CD14-positive monocyte (primary cell): ENCODE results near the gene ST6GALNAC2. TPM values are rescaled to one million over a fixed set of nuclear protein-coding genes. Genes with fewer than 3 reads are reported as not detected.

Experiments
- DNase-seq, 3 donors: peaks; one replicate each; pipeline ENCODE4 v3.0.0-alpha.2; 2011 to 2022
- H2AFZ ChIP-seq: 2 replicates; pipeline ENCODE4 v1.6.0; 2012; ENCODE audit warnings: mild to moderate bottlenecking, low read depth, low read length, inconsistent platforms; ENCODE audit not compliant: insufficient read depth, poor library complexity, severe bottlenecking
- H3K27ac ChIP-seq, 2 donors: 1 replicate in 1 of 2; 2 replicates in 1 of 2; pipeline ENCODE4 v1.5.1; 2012 to 2013; ENCODE audit warnings: low read length in 2 of 2, control low read depth in 1 of 2, inconsistent platforms in 1 of 2, low read depth in 1 of 2, mild to moderate bottlenecking in 1 of 2
- H3K27me3 ChIP-seq, 2 donors: one replicate each; pipeline versions ENCODE4 v1.6.0 to v1.6.1; 2011 to 2013; ENCODE audit warnings: low read length in 2 of 2; ENCODE audit not compliant: control insufficient read depth in 2 of 2, insufficient read depth in 2 of 2
- H3K36me3 ChIP-seq, 2 donors: replicated peaks in 1 of 2; 1 replicate in 1 of 2; 2 replicates in 1 of 2; pipeline versions ENCODE4 v1.5.1 to v1.6.1; 2012 to 2013; ENCODE audit warnings: low read length in 2 of 2, control low read depth in 1 of 2, inconsistent platforms in 1 of 2, mild to moderate bottlenecking in 1 of 2; ENCODE audit not compliant: insufficient read depth in 2 of 2, control insufficient read depth in 1 of 2
- H3K4me1 ChIP-seq, 2 donors: 1 replicate in 1 of 2; 2 replicates in 1 of 2; pipeline versions ENCODE4 v1.5.1 to v1.6.1; 2012 to 2013; ENCODE audit warnings: low read length in 2 of 2, control low read depth in 1 of 2, inconsistent platforms in 1 of 2, mild to moderate bottlenecking in 1 of 2, moderate library complexity in 1 of 2; ENCODE audit not compliant: insufficient read depth in 2 of 2, control insufficient read depth in 1 of 2
- H3K4me2 ChIP-seq: replicated peaks from 2 replicates; pipeline ENCODE3; 2012; ENCODE audit warnings: low read length, moderate library complexity, mild to moderate bottlenecking; ENCODE audit not compliant: poor library complexity, severe bottlenecking; ENCODE audit errors: extremely low read depth
- H3K4me3 ChIP-seq, 3 experiments: fragments of 200-600 bp in 1 of 3; sonication (generic) in 1 of 3; replicated peaks in 1 of 3; 1 replicate in 2 of 3; 2 replicates in 1 of 3; pipeline ENCODE4 v1.5.1; 2011 to 2013; ENCODE audit warnings: low read length in 3 of 3, mild to moderate bottlenecking in 3 of 3, control low read depth in 2 of 3, low read depth in 2 of 3, inconsistent platforms in 1 of 3, moderate library complexity in 1 of 3
- H3K79me2 ChIP-seq: 2 replicates; pipeline ENCODE4 v1.6.0; 2012; ENCODE audit warnings: mild to moderate bottlenecking, control low read depth, inconsistent platforms, low read length, moderate library complexity; ENCODE audit not compliant: insufficient read depth
- H3K9ac ChIP-seq: 2 replicates; pipeline ENCODE4 v1.6.0; 2017; ENCODE audit warnings: low read length, mild to moderate bottlenecking; ENCODE audit not compliant: insufficient read depth, poor library complexity, severe bottlenecking
- H3K9me3 ChIP-seq, 2 donors: replicated peaks in 1 of 2; 1 replicate in 1 of 2; 2 replicates in 1 of 2; pipeline versions ENCODE4 v1.5.1 to v1.6.1; 2012 to 2013; ENCODE audit warnings: low read length in 2 of 2, control low read depth in 1 of 2; ENCODE audit not compliant: control insufficient read depth in 1 of 2, insufficient read depth in 1 of 2
- H4K20me1 ChIP-seq: 2 replicates; pipeline ENCODE4 v1.6.0; 2012; ENCODE audit warnings: mild to moderate bottlenecking, low read length, control low read depth, moderate library complexity; ENCODE audit not compliant: insufficient read depth
- H3K27ac Mint-ChIP-seq, 7 donors: one replicate each; pipeline ENCODE4 v1.8.0; 2020; ENCODE audit warnings: mild to moderate bottlenecking in 7 of 7, mixed read lengths in 7 of 7, moderate library complexity in 6 of 7, inconsistent platforms in 2 of 7
- H3K27me3 Mint-ChIP-seq, 3 donors: one replicate each; pipeline ENCODE4 v1.8.0; 2021 to 2022; ENCODE audit warnings: low read depth in 3 of 3, mild to moderate bottlenecking in 3 of 3, mixed read lengths in 3 of 3, moderate library complexity in 3 of 3, inconsistent platforms in 1 of 3
- H3K36me3 Mint-ChIP-seq, 2 donors: one replicate each; pipeline ENCODE4 v1.8.0; 2020; ENCODE audit warnings: mixed read lengths in 2 of 2, inconsistent platforms in 1 of 2, mild to moderate bottlenecking in 1 of 2
- H3K4me1 Mint-ChIP-seq: one replicate; pipeline ENCODE4 v1.8.0; 2020; ENCODE audit warnings: mild to moderate bottlenecking, mixed read lengths
- H3K4me3 Mint-ChIP-seq, 2 donors: one replicate each; pipeline ENCODE4 v1.8.0; 2020; ENCODE audit warnings: mild to moderate bottlenecking in 2 of 2, mixed read lengths in 2 of 2, moderate library complexity in 1 of 2
- H3K9me3 Mint-ChIP-seq, 7 donors: one replicate each; pipeline ENCODE4 v1.8.0; 2020 to 2022; ENCODE audit warnings: mixed read lengths in 7 of 7, mild to moderate bottlenecking in 6 of 7, moderate library complexity in 6 of 7, inconsistent platforms in 2 of 7
- CTCF ChIP-seq: fragments of 200-600 bp; IDR thresholded peaks from one replicate; pipeline ENCODE4 v1.8.0; 2022; ENCODE audit warnings: antibody characterized with exemption, mild to moderate bottlenecking
- WGBS: methylation state at CpG from one replicate; pipeline ENCODE4 v1.1.5; 2013; ENCODE audit warnings: missing lambda C conversion rate; ENCODE audit not compliant: insufficient coverage; 5-methylcytosine and 5-hydroxymethylcytosine counted together
- intact Hi-C, 2 donors: fragments of 100-400 bp; cut with micrococcal nuclease; formaldehyde crosslinking; loops; one replicate each; pipeline versions ENCODE4 v1.15.0 to v1.15.1; 2023
- polyA plus RNA-seq, 3 donors: library from polyadenylated mRNA; depleted of rRNA in 1 of 3; unstranded in 2 of 3; stranded (reverse) in 1 of 3; fragments of 300-500 nt in 2 of 3; fragments of >200 nt in 1 of 3; fragmentation: Illumina TruSeq in 2 of 3; gene quantifications; 1 replicate in 2 of 3; 2 replicates in 1 of 3; pipeline ENCODE4 v1.2.3, GENCODE V29; 2012 to 2021

The ST6GALNAC2 gene
- polyA plus RNA-seq, 3 donors: 8.3 to 11.8 (median 11.8) TPM

- H3K27me3 Mint-ChIP-seq: peaks cover 0 to 10% (median 2%) of the 10 kb centered on the region in 3 donors
Observed at GRCh38 chr17:76633628-76634328, 48.1 kb upstream of the ST6GALNAC2 start.

GRCh38 chr17:76631821-76632565, 46.3 kb upstream of the ST6GALNAC2 start:
- Histone ChIP-seq H3K79me2 (no peaks in the 10 kb centered on the region), H3K36me3 (no peaks in the 10 kb centered on the region), H2AFZ (no peak overlapping the region), H3K9ac (no peak overlapping the region), H3K4me1 (no peaks in the 10 kb centered on the region), H3K4me3 (no peak overlapping the region), H3K9me3 (no peaks in the 10 kb centered on the region), H3K4me2 (no peak overlapping the region), H3K27me3 (no peaks in the 10 kb centered on the region), H3K27ac (no peak overlapping the region), H4K20me1 (no peaks in the 10 kb centered on the region)
- intact Hi-C loops: no loop called here
- H3K36me3 Mint-ChIP-seq: no peaks in the 10 kb centered on the region
- no peak for TF ChIP-seq CTCF
- H3K27ac Mint-ChIP-seq: no peak overlapping the region
- H3K27me3 Mint-ChIP-seq: peaks cover 4 to 7% (median 6%) of the 10 kb centered on the region in 3 donors
- H3K4me1 Mint-ChIP-seq: no peaks in the 10 kb centered on the region
- no peaks in the 10 kb centered on the region for H3K9me3 Mint-ChIP-seq
- no peak overlapping the region for H3K4me3 Mint-ChIP-seq
- DNase-seq: no peak
- 96% methylated on average over 7 of the region's 10 CpGs for WGBS

More at GRCh38 chr17:76633628-76634328, 48.1 kb upstream of the ST6GALNAC2 start:
- DNase-seq: no peak
- Histone ChIP-seq H3K4me1 (no peaks in the 10 kb centered on the region), H3K27ac (no peak overlapping the region), H3K4me3 (no peak overlapping the region), H3K9ac (no peak overlapping the region), H3K79me2 (no peaks in the 10 kb centered on the region), H3K36me3 (no peaks in the 10 kb centered on the region), H3K4me2 (no peak overlapping the region), H2AFZ (no peak overlapping the region), H4K20me1 (no peaks in the 10 kb centered on the region), H3K27me3 (no peaks in the 10 kb centered on the region), H3K9me3 (no peaks in the 10 kb centered on the region)
- Mint-ChIP-seq H3K4me1 (no peaks in the 10 kb centered on the region), H3K4me3 (no peak overlapping the region), H3K36me3 (no peaks in the 10 kb centered on the region), H3K9me3 (no peaks in the 10 kb centered on the region), H3K27ac (no peak overlapping the region)
- TF ChIP-seq CTCF: no peak
- WGBS: 95% methylated on average over 11 of the region's 14 CpGs
- intact Hi-C loops: no loop called here
